Measurements from ENCODE around the gene TEX9.
"Not testable (repeated sequence)": the region's sequence is repeated elsewhere in the genome, so short reads cannot be mapped to it uniquely, and the experiment has no call there.

Gene TEX9

DNA sequence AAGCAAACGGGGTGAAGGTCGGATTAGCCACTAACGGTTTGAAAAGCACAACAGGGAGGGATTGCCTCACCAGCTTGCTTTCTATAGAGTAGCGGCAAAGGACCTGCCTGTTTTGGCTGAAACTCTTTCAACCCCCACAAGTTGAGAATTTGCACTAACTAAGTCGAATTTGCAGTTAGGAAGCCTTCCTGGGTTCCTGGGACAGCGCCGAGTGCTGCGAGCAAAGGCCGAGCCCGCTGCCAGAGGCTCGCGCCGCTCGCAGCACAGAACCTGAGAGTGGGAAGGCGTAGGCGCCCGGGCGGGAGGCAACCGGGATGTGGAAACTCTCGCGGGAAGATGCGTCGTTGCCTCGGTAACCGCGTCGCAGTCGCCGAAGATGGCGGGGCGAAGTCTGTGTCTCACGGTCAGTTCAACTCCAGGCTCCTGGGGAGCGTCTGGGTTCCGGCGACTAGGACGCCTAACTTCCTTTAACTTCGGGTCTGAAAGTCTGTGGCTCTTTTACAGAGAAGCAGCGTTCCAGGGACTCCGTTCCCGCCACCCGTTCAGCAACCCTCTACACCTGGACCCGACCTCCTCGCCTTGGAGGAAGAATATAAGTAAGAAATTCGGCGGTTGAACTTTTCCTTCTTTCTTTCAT, at the start of gene TEX9:
Gene TEX9 (plus strand): TSS at position 352 of the 637 bp plus-strand sequence. CDS start 25 bp downstream, at position 377.
- DNase-seq (ENCODE audit: low read depth) = peak; percentile 62

DNA sequence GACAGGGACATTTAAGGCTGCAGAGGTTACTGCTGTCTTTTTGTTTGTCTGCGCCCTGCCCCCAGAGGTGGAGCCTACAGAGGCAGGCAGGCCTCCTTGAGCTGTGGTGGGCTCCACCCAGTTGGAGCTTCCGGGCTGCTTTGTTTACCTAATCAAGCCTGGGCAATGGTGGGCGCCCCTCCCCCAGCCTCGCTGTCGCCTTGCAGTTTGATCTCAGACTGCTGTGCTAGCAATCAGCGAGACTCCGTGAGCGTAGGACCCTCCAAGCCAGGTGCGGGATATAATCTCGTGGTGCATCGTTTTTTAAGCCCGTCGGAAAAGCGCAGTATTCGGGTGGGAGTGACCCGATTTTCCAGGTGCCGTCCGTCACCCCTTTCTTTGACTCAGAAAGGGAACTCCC, 48.7 kb upstream of the TEX9 start:
- DNase-seq (ENCODE audit: low read depth) = not testable (repeated sequence)

DNA sequence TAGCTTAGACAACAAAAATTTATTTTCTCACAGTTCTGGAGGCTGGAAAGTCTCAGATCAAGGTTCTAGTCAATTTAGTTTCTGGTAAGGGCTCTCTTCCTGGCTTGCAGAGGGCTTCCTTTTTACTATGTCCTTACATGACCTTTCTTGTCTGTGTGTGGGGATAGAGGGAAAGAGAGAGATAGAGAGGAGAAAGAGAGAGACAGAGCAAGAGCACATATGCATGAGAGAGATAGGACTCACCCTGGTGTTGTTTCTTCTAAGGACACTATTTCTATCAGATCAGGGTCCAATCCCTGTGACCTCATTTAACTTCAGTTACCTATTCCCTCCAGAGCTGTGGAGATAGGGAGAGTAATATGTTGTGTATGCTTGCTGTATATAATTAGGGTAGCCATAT, 44.9 kb upstream of the TEX9 start:
- DNase-seq (ENCODE audit: low read depth) = no peak

DNA sequence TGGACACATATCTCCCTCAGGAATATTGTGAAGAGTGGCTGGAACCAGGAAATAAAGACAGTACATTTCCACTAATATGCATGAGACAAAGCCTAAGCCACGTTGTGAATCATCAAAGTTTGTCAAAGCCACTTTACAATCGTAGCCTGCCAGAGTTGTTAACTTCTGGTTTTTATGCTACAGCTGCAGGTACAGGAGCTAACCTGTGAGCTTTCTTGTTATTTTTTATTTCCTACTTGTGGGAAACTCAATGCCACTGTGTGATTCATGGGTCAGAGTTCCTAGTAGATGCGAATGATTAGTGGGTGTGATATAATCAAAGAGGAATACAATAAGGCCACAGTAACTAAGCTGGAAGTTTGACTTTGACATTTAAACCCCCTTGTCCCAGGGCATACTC, 44.4 kb upstream of the TEX9 start:
- no peak for DNase-seq (ENCODE audit: low read depth)

DNA sequence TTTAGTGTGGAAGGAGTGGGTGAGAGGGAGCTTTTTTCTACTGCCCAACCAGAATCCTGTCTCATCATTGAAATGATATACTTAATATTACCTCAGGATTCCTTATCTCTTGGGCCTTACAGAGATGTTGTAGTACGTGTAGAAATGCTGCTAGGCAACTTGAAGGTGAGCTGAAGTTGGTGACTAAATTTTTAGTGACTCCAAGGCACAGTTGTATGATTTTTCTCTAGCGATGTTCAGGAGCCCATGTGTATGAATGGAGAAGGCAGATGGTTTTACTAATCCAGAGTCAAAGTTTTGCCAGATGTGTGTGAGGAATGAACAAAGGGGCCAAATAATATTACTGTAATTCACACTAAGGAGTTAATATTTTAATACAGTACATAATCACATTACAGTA, 42.8 kb upstream of the TEX9 start:
- DNase-seq (ENCODE audit: low read depth) = no peak

DNA sequence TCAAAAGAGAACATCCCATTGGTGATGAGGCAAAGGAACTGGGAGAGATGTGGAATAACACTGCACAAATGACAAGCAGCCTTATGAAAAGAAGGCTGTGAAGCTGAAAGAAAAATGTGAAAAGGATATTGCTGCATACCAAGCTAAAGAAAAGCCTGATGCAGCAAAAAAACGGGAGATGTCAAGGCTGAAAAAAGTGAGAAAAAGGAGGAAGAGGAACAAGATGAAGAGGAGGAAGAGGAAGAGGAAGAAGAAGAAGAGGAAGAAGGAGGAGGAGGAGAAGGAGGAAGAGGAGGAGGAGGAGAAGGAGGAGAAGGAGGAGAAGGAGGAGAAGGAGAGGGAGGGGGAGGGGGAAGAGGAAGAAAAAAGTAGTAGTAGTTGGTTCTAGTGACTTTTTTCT, 41.8 kb upstream of the TEX9 start:
- DNase-seq (ENCODE audit: low read depth) = no peak

DNA sequence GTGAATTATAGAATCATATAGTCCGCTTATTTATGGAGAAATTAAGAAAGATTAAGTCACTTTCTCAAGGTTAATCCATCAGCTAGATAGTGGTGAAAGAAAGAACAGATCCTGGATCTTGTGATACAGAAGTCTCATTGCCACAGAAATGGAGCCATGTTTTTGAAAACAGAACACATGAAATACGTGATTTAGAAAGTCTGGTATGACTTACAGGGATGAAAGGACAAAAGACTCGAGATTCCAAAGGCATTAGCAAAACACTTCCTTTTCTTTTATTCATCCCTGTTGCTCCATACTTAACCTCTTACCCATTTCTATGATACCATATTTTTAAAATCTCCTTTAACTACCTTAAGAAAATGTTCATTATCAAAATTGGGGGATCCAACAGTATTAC, 40.0 kb upstream of the TEX9 start:
- DNase-seq (ENCODE audit: low read depth) = no peak

DNA sequence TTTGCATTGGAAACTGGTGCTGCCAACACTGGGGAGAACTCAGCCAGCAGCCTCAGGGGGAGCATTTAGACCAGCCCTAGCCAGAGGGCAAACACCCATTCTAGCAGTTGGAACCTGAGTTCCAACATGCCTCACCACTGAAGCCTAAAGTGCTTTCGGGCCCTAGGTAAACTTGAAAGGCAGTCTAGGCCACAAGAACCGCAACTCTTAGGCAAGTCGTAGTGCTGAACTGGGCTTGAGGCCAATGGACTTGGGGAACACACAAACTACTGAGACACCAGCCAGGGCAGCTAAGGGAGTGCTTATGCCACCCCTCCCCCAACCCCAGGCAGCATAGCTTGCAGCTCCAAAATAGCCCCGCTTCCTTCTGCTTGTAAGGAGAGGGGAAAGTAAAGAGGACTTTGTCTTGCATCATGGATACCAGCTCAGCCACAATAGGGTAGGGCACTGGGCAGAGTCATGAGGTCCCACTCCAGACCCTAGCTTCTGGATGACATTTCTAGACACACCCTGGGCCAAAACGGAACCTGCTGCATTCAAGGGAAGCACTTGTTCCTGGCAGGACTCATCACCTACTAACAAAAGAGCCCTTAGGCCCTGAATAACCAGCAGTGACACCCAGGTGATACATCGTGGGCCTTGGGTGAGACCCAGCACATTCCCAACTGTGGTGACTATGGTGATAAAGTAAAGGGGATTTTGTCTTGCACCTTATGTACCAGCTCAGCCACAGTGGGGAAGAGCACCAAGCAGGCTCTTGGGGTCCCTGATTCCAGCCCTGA, 37.3 kb upstream of the TEX9 start:
- DNase-seq (ENCODE audit: low read depth) = no peak

DNA sequence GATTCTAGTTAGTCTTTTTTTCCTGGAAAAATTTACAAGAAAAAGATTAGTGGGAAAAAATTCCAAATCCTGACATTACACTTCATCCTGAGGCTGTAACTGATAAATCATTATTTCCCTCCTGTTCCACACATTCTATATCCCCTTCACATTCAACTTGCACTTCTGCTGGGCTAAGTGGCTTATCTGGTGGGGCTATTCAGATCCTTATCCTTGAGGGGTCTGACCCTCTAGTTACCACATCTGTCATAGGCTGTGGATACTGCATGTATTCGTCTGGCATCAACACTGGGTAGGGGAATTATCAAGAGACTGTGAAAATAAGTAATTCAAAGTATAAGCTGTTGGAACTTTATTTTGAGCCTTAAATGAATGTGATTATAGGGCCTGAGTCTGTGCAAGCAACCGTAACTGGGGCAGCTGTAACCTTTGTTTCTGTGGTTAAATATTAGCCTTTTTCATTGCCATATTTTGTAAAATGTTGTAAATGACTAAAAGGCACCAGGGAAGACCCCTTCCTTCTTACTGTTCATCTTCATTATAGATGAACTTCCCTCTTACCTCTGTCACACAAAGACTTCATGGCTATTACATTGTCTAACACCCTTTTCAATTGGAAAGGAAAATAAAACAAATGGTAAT, 28.0 kb upstream of the TEX9 start:
- DNase-seq (ENCODE audit: low read depth) = no peak

DNA sequence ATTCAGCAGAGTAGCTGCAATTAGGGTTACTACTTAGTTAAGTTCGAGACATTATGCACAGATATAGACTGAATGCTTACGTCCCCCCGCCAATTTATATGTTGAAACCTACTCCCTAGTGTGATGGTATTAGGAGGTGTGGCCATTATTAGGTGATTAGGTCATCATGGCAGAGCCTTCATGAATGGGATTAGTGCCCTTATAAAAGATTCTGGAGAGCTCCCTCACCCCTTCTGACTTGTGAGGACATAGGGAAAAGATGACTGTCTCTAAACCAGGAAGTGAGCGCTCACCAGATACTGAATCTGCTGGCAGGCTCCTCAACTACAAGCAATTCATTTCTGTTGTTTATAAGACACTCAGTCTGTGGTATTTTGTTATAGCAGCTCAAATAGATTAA, 25.6 kb upstream of the TEX9 start:
- DNase-seq (ENCODE audit: low read depth) = no peak

DNA sequence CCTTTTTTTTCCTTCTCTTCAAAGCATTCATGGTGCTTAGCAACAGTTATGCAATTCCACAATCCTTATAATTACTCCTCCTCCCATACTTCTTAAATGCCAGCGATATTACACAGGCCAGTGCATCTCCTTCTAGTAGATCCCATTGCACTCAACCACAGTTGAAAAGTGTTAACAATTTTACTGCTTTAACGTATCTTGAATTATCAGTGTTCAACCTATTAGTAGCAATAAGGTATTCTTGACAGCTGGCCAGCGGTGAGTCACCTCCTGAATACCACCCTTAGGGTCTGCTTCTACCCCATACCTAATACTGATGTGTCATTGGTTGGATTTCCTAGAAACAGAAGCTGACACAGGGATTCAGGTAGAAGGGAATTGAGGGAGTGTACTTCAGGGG, 24.0 kb upstream of the TEX9 start:
- no peak for DNase-seq (ENCODE audit: low read depth)

DNA sequence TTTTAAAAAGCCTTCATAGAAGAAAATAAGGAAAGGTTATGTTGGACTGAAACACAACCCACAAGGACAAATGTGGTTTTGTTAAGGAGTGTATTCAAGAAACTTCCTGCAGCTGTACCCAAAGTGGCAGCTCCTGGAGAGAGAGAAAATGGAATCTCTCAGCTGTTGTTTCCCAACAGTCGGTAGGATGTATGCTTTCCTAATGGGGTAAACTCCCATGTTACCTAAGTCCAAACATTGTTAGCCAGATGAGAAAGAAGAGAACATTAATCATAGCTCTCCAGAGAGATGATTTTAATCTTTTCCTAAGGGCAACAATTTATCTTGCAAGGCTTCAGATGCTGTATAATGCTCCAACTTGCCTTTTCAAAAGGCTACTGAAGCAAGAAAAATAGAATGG, 22.6 kb upstream of the TEX9 start:
- DNase-seq (ENCODE audit: low read depth) = no peak

DNA sequence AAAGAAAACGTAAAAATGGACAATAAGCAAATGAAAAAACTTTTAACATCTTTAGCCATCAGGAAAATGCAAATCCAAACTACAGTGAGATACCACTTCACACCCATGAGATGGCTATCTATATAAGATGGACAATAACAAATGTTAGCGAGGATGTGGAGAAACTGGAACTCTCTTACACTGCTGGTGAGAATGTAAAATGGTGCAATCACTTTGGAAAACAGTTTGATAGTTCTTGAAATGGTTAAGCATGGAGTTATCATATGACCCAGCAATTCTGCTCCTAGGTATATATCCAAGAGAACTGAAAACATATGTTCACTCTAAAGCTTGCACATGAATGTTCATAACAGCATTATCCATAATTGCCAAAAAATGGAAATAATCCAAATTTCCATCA, 21.3 kb upstream of the TEX9 start:
- DNase-seq (ENCODE audit: low read depth) = no peak

DNA sequence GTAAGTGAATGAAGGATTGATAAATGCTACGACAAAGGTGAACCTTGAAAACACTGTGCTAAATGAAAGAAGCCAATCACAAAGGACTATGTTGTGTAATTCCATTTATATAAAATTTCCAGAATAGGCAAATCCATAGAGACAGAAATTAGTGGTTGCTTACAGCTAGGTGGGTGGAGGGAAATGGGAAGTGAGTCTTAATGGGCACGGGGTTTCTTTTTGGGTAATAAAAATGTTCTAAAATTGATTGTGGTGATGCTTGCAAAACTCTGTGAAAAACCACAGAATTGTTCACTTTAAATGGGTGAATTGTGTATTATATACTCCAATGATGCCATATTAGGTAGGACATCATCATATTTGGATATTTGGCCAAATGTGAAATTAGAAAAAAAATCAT, 20.9 kb upstream of the TEX9 start:
- no peak for DNase-seq (ENCODE audit: low read depth)

DNA sequence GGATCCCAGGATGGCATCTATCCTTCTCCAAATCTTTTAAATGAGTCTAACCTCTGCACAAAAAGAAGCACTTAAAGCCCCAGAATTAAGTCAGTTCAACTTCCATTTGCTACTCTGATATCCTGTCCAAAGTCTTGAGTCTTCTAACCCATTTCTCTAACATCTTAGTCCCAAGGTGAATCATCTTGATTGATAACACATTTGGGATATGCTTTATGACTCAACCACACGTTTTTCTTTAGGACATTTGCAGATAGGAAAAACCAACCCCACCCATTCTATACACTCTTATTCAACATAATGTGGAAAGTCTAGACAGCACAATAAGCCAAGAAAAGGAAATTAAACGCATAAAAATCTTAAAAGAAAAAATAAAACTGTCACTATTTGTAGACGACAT, 18.8 kb upstream of the TEX9 start:
- DNase-seq (ENCODE audit: low read depth) = no peak

DNA sequence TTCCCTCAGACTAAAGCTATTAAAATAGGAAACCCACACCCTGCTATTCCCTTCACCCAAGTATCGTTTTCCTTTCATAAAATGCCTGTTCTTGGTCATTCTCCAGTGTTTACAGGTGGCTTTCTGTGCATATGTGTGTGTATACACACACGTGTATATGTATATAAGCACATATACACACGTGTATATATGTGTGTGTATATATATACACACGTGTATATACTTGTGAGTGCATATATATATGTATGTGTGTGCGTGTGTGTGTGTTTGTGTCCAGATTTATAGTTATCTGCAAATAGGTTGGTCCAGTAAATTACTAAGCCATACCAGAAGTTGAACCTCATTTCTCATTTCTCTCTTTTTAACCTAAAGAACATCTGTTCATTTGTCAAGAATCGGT, 15.7 kb upstream of the TEX9 start:
- DNase-seq (ENCODE audit: low read depth) = no peak

DNA sequence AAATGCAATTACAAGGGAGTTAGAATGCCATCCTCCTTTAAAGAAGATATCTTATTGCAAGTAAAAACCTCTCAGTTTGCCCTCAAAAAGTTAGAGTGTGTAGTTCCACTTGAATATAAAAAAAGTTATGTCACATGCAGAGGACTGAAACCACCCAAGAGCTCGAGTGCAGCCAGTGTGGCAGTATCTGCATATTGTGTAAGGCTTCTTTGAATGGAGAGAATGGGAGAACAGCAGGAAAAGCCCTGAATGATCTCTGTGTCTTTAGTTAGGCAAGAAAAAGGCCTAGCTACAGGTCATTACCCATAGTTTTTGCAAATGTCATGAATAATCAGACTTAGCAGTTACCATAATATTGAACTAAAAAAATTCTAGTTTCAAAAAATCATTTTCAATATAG, 13.9 kb upstream of the TEX9 start:
- no peak for DNase-seq (ENCODE audit: low read depth)

DNA sequence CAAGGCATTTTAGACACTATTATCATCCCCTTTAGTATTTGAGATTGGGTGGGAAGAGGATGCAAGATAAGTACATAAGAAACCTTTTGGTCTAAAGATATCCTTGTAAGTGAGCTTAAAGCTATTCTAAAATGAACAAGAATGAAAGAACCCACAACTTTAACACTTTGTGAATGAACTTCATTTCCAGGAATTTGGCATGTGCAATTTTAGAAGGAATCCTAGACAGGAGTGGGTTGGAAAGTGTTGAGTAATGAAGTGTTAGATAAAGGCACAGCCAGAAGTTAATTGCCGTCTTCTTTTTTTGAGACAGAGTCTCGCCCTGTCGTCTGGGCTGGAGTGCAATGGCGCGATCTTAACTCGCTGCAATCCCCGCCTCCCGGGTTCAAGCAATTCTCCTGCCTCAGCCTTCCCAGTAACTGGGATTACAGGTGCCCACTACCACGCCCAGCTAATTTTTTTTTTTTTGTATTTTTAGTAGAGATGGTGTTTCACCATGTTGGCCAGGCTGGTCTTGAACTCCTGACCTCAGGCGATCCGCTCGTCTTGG, 13.2 kb upstream of the TEX9 start:
- DNase-seq (ENCODE audit: low read depth) = no peak

DNA sequence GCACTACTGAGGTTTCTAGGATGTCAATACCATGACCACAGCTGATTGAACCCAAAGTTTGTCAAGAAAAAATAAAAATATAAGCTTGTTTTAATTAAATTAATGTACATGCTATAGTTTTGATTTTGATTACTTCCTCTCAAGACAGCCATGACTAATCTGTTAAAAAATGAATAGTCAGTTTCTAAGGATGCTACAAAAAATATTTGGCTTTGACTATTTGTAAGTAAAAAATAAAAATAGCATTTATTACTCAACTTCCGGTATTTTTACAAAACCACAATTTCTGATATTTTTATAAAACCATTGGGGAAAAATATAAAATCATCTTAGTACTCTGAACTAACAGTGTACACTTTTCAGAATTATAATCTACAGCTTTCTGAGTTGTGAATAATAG, 12.1 kb upstream of the TEX9 start:
- DNase-seq (ENCODE audit: low read depth) = no peak

DNA sequence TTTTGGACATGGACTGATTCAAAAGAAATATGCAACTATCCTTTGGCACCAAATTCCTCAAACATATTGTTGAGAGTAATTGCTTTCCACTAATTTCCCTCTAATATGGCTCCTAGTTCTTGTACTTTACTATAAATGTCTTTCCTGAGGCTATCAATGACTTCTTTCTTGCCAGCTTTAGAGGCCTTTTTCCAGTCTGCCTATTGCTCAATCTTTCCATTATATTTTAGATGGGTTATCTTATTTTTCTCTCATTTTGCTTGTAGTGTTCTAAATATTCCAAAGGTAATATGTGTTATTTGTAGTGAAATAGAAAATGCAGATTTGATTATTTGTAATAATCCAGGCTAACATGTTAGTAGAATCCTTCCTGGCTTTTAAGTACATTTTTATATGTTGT, 11.5 kb upstream of the TEX9 start:
- DNase-seq (ENCODE audit: low read depth) = no peak

DNA sequence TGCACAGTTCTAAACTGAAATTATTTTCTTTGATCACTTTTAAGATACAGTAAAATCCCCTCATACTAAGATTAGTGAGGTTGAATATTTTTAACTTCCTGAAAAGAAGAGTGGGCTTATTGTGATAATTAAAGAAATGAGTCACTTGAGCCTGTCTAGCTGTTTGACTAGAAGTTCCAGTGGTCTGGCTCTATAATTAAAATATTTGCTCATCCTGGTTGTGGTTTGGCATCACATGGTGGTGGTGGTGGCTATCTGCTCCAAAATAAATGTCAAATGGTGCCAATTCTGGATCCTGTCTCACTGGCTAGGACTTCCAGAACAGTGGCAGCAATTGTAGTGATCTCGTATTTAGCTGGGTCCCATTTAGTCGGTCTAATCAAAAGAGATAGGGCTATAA, 8.6 kb upstream of the TEX9 start:
- DNase-seq (ENCODE audit: low read depth) = no peak

DNA sequence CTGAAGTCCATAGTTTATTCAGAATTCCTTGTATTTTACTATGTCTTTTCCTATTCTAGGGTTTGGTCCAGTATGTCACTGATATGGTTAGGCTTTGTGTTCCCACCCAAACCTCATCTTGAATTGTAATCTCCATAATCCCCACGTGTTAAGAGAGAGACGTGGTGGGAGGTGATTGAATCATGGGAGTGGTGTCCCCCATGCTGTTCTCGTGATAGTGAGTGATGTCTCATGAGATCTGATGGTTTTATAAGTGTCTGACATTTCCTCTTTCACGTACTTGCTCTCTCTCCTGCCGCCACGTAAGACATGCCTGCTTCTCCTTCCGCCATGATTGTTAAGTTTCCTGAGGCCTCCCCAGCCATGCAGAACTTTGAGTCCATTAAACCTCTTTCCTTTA, 6.6 kb upstream of the TEX9 start:
- no peak for DNase-seq (ENCODE audit: low read depth)

DNA sequence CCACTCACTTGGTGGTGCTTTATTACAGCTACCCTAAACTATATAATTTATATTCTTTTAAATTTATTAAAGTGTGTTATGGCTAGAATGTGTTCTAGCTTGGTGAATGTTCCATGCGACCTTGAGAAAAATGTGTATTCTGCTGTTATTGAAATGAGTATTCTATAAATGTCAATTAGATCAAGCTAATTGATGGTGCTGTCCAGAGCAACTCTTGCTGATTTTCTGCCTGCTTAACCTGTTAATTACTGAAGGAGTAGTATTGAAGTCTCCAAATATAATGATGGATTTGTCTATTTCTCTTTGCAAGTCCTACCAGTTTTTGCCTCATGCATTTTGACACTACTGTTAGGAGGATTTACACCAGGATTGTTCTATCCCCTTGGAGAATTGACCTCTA, 3.2 kb upstream of the TEX9 start:
- no peak for DNase-seq (ENCODE audit: low read depth)

Data from stimulated activated CD8-positive, alpha-beta memory T cell treated with anti-CD3 and anti-CD28 coated beads, Interleukin-4, amount 100 ng/mL, for 24 hours (primary cell).